Measurements from ENCODE around the gene MYL12A. TPM values are rescaled to one million over a fixed set of nuclear protein-coding genes. Genes with fewer than 3 reads are reported as not detected.
A peak's percentile ranks its signal among the peaks of the same experiment; 100 is the strongest.

MYL12A gene
- total and polyA plus RNA-seq, 2 of the 13 experiments (the other 11 are each of a cell fraction or from before 2014, with no cell fraction given) = 261 to 277 TPM

DNA sequence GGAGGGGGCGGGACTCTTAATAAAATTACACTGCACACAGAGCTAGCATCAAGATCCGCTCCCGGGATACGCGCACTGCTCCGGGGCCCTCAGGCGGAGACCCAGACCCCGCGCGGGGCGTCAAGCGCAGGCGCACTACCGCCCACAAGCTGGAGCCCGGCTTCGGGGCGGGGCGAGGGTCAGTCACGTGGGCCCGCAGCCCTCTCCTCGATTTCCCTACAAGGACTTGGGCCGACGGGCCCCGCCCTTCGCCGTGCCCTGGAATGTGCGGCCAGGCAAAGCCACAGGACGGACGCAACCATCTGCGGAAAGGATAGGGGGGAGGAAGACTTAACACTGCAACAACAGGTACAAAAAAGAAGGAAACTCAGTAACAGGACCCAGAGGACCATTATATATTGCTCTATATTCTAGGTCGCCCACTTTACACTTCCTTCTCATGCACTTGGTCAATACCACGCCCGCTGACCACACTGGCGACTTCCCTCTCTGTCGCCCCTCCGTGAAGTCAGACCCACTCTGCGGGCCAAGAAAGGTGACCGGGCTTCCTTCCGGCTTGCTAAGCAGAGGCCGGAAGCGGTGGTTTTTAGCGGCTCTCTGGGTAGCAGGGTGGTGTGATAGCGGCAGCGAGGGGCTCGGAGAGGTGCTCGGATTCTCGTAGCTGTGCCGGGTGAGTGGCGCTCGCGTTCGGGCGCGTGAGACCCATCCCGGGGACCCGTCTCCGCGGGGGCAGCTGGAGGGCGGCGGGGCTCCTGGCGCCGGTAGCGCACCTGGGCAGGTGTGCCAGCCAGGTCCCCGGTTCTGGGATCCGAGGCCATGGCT, at the start of gene MYL12A (continued):
- no peak for TF ChIP-seq KDM3A (CRISPR knock-in tag; IDR thresholded peaks at IDR 0.05; ENCODE audit: low read depth)
- TF ChIP-seq, protein P1, sequence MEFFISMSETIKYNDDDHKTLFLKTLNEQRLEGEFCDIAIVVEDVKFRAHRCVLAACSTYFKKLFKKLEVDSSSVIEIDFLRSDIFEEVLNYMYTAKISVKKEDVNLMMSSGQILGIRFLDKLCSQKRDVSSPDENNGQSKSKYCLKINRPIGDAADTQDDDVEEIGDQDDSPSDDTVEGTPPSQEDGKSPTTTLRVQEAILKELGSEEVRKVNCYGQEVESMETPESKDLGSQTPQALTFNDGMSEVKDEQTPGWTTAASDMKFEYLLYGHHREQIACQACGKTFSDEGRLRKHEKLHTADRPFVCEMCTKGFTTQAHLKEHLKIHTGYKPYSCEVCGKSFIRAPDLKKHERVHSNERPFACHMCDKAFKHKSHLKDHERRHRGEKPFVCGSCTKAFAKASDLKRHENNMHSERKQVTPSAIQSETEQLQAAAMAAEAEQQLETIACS (CRISPR knock-in tag; IDR thresholded peaks at IDR 0.05) = no peak
- TF ChIP-seq, protein P2, sequence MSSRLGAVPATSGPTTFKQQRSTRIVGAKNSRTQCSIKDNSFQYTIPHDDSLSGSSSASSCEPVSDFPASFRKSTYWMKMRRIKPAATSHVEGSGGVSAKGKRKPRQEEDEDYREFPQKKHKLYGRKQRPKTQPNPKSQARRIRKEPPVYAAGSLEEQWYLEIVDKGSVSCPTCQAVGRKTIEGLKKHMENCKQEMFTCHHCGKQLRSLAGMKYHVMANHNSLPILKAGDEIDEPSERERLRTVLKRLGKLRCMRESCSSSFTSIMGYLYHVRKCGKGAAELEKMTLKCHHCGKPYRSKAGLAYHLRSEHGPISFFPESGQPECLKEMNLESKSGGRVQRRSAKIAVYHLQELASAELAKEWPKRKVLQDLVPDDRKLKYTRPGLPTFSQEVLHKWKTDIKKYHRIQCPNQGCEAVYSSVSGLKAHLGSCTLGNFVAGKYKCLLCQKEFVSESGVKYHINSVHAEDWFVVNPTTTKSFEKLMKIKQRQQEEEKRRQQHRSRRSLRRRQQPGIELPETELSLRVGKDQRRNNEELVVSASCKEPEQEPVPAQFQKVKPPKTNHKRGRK (CRISPR knock-in tag; IDR thresholded peaks at IDR 0.05) = no peak
- 0 out of 2 replicates have a peak, but pooled peaks have one; percentile 27 for TF ChIP-seq PCBP1 (IDR thresholded peaks at IDR 0.05; ENCODE audit: borderline replicate concordance, low read depth, low read length)
- TF ChIP-seq, protein P3, sequence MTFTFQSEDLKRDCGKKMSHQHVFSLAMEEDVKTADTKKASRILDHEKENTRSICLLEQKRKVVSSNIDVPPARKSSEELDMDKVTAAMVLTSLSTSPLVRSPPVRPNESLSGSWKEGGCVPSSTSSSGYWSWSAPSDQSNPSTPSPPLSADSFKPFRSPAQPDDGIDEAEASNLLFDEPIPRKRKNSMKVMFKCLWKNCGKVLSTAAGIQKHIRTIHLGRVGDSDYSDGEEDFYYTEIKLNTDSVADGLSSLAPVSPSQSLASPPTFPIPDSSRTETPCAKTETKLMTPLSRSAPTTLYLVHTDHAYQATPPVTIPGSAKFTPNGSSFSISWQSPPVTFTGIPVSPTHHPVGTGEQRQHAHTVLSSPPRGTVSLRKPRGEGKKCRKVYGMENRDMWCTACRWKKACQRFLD (CRISPR knock-in tag; IDR thresholded peaks at IDR 0.05; ENCODE audit: borderline replicate concordance) = 0 out of 2 replicates have a peak, but pooled peaks have one; percentile 42
- TF ChIP-seq, protein P4, sequence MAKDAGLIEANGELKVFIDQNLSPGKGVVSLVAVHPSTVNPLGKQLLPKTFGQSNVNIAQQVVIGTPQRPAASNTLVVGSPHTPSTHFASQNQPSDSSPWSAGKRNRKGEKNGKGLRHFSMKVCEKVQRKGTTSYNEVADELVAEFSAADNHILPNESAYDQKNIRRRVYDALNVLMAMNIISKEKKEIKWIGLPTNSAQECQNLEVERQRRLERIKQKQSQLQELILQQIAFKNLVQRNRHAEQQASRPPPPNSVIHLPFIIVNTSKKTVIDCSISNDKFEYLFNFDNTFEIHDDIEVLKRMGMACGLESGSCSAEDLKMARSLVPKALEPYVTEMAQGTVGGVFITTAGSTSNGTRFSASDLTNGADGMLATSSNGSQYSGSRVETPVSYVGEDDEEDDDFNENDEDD (CRISPR knock-in tag; IDR thresholded peaks at IDR 0.05; ENCODE audit: borderline replicate concordance) = peak; percentile 34; the same call in 1 of the 2 replicates
- peak; percentile 69; the same call in 1 of the 2 replicates for TF ChIP-seq SALL2 (CRISPR knock-in tag; IDR thresholded peaks at IDR 0.05)
- peak; percentile 81 for TF ChIP-seq PHF8 (CRISPR knock-in tag; IDR thresholded peaks at IDR 0.05)
- no peak for TF ChIP-seq FLYWCH1 (CRISPR knock-in tag; IDR thresholded peaks at IDR 0.05)
- TF ChIP-seq SIN3B (IDR thresholded peaks at IDR 0.05; ENCODE audit: low read length) = no peak; the same call in 1 of the 2 replicates
- no peak for TF ChIP-seq ARHGAP35 (CRISPR knock-in tag; IDR thresholded peaks at IDR 0.05; ENCODE audit: borderline replicate concordance)
- TF ChIP-seq, protein P5, sequence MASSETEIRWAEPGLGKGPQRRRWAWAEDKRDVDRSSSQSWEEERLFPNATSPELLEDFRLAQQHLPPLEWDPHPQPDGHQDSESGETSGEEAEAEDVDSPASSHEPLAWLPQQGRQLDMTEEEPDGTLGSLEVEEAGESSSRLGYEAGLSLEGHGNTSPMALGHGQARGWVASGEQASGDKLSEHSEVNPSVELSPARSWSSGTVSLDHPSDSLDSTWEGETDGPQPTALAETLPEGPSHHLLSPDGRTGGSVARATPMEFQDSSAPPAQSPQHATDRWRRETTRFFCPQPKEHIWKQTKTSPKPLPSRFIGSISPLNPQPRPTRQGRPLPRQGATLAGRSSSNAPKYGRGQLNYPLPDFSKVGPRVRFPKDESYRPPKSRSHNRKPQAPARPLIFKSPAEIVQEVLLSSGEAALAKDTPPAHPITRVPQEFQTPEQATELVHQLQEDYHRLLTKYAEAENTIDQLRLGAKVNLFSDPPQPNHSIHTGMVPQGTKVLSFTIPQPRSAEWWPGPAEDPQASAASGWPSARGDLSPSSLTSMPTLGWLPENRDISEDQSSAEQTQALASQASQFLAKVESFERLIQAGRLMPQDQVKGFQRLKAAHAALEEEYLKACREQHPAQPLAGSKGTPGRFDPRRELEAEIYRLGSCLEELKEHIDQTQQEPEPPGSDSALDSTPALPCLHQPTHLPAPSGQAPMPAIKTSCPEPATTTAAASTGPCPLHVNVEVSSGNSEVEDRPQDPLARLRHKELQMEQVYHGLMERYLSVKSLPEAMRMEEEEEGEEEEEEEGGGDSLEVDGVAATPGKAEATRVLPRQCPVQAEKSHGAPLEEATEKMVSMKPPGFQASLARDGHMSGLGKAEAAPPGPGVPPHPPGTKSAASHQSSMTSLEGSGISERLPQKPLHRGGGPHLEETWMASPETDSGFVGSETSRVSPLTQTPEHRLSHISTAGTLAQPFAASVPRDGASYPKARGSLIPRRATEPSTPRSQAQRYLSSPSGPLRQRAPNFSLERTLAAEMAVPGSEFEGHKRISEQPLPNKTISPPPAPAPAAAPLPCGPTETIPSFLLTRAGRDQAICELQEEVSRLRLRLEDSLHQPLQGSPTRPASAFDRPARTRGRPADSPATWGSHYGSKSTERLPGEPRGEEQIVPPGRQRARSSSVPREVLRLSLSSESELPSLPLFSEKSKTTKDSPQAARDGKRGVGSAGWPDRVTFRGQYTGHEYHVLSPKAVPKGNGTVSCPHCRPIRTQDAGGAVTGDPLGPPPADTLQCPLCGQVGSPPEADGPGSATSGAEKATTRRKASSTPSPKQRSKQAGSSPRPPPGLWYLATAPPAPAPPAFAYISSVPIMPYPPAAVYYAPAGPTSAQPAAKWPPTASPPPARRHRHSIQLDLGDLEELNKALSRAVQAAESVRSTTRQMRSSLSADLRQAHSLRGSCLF (CRISPR knock-in tag; IDR thresholded peaks at IDR 0.05; ENCODE audit: borderline replicate concordance) = no peak
- TF ChIP-seq HNRNPL (IDR thresholded peaks at IDR 0.05; ENCODE audit: low read depth, low read length) = no peak
- no peak for TF ChIP-seq TBP (CRISPR knock-in tag; IDR thresholded peaks at IDR 0.05)
- peak; percentile 95 for TF ChIP-seq BHLHE40 (IDR thresholded peaks at IDR 0.05; ENCODE audit: low read length)
